ENCODE measurements around the gene TMEM92.

DNA sequence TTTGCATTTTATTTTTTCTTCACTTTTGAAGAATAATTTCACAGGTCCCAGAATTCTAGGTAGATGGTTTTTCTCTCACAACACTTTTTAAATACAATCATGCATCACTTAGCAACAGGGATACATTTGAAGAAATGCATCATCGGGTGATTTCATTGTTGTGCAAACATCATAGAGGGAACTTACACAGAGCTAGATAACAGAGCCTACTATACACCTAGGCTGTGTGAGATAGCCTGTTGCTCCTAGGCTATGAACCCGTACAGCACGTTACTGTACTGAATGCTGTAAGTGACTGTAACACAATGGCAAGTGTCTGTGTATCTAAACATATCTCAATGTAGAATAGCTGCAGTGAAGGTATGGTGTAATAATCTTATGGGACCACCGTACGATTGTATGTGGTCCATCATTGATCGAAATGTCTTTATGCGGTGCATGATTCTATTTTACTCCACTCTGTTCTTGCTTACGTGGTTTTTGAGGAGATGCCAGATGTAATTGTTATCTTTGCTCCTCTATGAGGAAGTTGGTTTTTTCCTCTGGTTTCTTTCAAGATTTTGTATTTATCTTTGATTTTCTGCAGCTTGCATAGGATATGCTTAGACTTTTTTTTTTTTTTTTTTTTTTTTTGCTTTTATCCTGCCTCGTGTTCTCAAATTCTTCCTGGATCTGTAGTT lies 35.5 kb upstream of the TMEM92 start:
- no peak for TF ChIP-seq POLR2A (IDR thresholded peaks at IDR 0.05)
- TF ChIP-seq, protein P1, sequence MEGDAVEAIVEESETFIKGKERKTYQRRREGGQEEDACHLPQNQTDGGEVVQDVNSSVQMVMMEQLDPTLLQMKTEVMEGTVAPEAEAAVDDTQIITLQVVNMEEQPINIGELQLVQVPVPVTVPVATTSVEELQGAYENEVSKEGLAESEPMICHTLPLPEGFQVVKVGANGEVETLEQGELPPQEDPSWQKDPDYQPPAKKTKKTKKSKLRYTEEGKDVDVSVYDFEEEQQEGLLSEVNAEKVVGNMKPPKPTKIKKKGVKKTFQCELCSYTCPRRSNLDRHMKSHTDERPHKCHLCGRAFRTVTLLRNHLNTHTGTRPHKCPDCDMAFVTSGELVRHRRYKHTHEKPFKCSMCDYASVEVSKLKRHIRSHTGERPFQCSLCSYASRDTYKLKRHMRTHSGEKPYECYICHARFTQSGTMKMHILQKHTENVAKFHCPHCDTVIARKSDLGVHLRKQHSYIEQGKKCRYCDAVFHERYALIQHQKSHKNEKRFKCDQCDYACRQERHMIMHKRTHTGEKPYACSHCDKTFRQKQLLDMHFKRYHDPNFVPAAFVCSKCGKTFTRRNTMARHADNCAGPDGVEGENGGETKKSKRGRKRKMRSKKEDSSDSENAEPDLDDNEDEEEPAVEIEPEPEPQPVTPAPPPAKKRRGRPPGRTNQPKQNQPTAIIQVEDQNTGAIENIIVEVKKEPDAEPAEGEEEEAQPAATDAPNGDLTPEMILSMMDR (IDR thresholded peaks at IDR 0.05), result no peak

Measured in esophagus squamous epithelium (tissue), 4 donors.